NAMALWA (cell line): Measurements from ENCODE around the gene TTC38.

Experiments used
- DNase-seq: peaks from one replicate; pipeline ENCODE4 v3.0.0-alpha.2; 2015; ENCODE audit warnings: low spot score

TTC38 gene

GRCh38 chr22:46329616-46330015, 61.8 kb downstream of the TTC38 start:
- DNase-seq: no peak

- DNase-seq: no peak
Measured at GRCh38 chr22:46330426-46330825, 62.6 kb downstream of the TTC38 start.

- DNase-seq: no peak
Measured at GRCh38 chr22:46331496-46331895, 63.7 kb downstream of the TTC38 start.

GRCh38 chr22:46335201-46336118, 67.7 kb downstream of the TTC38 start, which contains the start of gene TRMU:
TRMU (plus strand) TSS chr22:46335714; CDS start chr22:46335765, 51 bp downstream.
- peak; percentile 83 for DNase-seq

GRCh38 chr22:46336119-46337078, 68.6 kb downstream of the TTC38 start:
- peak; percentile 35 for DNase-seq

GRCh38 chr22:46337870-46338269, 70.1 kb downstream of the TTC38 start:
- no peak for DNase-seq

GRCh38 chr22:46338636-46339035, 70.8 kb downstream of the TTC38 start:
- no peak for DNase-seq

- no peak for DNase-seq
Measured at GRCh38 chr22:46339956-46340355, 72.1 kb downstream of the TTC38 start.

GRCh38 chr22:46340676-46341075, 72.9 kb downstream of the TTC38 start:
- no peak for DNase-seq
